HCT116 (cell line): ENCODE measurements around the gene DOCK10.

ENCODE experiments used
- CTCF ChIP-seq, 3 experiments: fragments of 200-600 bp in 1 of 3; sonication (generic) in 1 of 3; IDR thresholded peaks in 2 of 3; conservative IDR thresholded peaks in 1 of 3; 2 replicates each; pipeline ENCODE4 v1.5.1; 2012 to 2017; ENCODE audit warnings: low read depth in 2 of 3, low read length in 2 of 3, antibody characterized with exemption in 1 of 3, borderline replicate concordance in 1 of 3, control low read depth in 1 of 3, mild to moderate bottlenecking in 1 of 3, mixed read lengths in 1 of 3, mixed run types in 1 of 3, moderate library complexity in 1 of 3; ENCODE audit not compliant: insufficient read depth in 1 of 3
- MAX ChIP-seq: IDR thresholded peaks from 2 replicates; pipeline ENCODE4 v1.6.1; 2012
- POLR2A ChIP-seq: IDR thresholded peaks from 2 replicates; pipeline ENCODE4 v1.7.0; 2011; ENCODE audit warnings: borderline replicate concordance; ENCODE audit not compliant: insufficient read depth, insufficient read length; ENCODE audit errors: extremely low read depth
- ZBTB33 ChIP-seq: IDR thresholded peaks from 2 replicates; pipeline ENCODE4 v1.6.1; 2011; ENCODE audit warnings: mild to moderate bottlenecking, low read length, moderate library complexity; ENCODE audit not compliant: insufficient replicate concordance; ENCODE audit errors: extremely low read depth

GRCh38 chr2:224922142-224922727 lies 120.0 kb downstream of the DOCK10 start:
- TF ChIP-seq CTCF (IDR thresholded peaks at IDR 0.05 in 2 of 3, conservative IDR thresholded peaks at IDR 0.05 in 1 of 3; ENCODE audit: borderline replicate concordance in 1 of 3, insufficient read depth in 1 of 3, low read depth in 2 of 3, low read length in 2 of 3) (no peak), ZBTB33 (no peak), POLR2A (no peak), MAX (no peak)
